Activated CD4-positive, alpha-beta T cell treated with anti-CD3 and anti-CD28 coated beads, Interleukin-2, Interleukin-4, amounts not matched to agents 100 ng/mL and 50 ng/mL, durations not matched to agents 16 hours and 8 hours (primary cell): ENCODE data around the gene SPATA6.
"Not testable (repeated sequence)": the region's sequence is repeated elsewhere in the genome, so short reads cannot be mapped to it uniquely, and the experiment has no call there.

Experiments
- DNase-seq: peaks from one replicate; pipeline ENCODE4 v3.0.0-alpha.2; 2020; ENCODE audit warnings: low spot score

Gene SPATA6

DNA sequence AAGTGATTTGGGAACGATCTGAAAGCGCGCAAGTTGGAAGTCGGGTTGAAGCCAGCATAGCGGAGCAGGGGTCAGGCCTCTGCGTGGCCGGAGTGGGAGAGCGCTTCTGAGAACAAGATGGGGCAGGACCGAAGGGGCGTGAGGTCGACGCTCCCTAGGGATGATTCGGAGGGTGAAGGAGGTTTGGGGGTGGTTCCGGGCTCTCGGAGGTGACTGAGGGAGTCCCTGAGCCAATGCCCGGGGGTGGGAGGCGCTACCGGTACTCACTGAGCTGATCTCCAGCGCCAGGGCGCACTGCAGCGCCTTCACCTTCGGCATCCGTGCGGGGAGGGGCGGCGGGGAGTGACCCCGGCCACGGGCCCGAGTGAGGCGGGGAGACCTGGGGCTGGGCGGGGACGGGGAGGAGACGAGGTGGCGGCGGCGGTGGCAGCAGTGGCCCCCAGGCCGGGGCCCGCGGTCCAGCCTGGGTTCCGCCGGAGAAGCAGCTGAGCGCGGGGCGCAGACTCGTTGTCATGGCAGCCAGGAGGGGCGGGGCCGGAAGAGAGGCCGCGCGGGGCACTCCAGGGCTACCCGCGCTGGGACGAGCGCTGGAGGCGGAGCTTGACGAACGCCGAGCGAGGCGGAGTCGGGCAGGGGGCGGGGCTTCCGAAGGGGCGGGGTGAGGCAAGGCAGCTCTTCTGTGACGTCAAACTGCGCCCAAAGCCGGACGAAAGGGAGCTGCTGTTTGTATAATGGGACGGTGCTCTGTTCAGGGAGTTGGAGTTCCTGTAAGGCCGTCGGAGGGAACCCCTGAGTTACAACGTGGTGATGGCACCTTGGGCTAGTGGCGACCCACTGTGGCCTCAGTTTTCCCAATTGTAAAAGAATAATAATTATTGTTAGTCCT, at the start of gene SPATA6:
TSS of gene SPATA6 (minus strand) at position 514 of the 886 bp plus-strand sequence. CDS start at position 318, 196 bp downstream.
- DNase-seq = peak; percentile 96

DNA sequence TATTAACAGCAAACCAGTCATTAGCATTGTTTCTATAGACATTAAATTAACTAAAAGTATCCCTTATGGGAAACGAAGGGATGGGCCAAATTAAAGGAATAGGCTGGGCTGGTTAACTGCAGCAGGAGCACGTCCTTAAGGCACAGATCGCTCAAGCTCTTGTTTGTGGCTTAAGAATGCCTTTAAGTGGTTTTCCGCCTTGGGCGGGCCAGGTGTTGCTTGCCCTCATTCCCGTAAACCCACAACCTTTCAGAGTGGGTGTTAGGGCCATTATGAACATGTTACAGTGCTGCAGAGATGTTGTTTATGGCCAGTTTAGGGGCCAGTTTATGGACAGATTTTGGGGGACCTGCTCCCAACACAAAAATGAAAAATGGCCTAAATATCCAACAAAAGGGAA, 47.9 kb upstream of the SPATA6 start:
- not testable (repeated sequence) for DNase-seq

DNA sequence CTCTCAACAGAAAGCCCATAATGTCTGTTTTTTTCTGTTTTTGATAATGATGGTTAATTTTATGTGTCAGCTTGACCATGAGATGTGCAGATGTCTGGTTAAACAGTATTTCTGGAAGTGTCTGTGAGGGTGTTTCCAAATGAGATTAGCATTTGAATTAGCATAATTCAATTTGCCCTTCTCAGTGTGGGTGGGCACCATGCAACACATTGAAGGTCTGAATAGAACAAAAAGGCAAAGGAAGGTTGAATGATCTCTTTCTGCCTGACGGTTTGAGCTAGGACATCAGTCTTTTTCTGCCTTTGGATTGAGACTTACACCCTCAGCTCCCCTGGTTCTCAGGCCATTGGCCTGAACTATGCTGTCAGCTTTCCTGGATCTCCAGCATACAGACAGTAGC, 34.9 kb upstream of the SPATA6 start:
- no peak for DNase-seq

DNA sequence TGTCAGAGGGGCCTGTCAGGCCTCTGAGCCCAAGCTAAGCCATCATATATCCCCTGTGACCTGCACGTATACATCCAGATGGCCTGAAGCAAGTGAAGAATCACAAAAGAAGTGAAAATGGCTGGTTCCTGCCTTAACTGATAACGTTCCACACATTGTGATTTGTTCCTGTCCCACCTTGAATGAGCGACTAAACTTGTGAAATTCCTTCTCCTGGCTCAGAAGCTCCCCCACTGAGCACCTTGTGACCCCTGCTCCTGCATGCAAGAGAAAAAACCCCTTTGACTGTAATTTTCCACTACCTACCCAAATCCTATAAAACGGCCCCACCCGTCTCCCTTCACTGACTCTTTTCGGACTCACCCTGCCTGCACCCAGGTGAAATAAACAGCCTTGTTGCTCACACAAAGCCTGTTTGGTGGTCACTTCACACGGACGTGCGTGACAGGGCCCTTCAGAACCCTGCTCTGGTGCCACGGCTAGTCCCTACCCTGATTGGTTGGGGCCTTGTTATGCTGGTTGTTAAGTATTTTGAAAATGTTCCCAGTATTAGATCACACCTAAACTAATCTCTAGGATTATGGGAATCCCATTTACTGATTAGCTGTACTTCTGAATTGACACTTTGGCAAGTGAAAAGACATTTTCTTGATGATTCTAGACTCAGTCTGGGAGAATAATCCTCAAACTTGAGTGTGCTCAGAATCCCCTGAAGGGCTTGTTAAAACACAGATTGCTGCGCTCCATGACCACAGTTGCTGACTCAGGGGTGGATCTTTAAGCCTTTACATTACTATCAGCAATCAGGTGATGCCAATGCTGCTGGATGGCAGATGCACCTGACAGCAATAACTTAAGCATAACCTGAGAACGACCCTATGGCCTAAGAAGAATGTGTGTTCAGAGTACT, 28.8 kb upstream of the SPATA6 start:
- no peak for DNase-seq

DNA sequence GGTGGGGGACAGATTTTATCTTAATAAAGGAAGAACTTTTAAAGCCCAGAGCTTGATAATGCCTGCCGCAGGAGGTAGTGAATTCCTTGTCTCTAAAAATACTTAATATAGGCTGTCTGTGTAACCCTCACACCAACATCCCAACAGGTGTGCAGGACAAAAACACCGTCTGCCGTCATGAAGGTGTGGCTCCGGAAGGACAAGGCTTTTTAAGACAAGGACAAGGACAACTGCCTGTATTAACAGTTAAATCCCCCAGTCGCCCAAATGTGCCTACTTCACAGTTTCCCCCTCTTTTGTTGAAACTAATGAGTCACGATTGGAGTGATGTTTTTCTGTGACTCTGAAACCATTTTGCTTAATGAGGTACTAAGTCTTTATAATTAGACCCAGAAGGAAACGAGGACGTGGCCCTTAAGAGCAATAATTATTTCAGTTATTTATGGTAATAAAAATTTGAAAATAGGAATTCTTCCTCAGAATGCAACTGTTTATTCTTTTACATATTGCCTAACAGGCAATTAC, 27.3 kb upstream of the SPATA6 start:
- no peak for DNase-seq

DNA sequence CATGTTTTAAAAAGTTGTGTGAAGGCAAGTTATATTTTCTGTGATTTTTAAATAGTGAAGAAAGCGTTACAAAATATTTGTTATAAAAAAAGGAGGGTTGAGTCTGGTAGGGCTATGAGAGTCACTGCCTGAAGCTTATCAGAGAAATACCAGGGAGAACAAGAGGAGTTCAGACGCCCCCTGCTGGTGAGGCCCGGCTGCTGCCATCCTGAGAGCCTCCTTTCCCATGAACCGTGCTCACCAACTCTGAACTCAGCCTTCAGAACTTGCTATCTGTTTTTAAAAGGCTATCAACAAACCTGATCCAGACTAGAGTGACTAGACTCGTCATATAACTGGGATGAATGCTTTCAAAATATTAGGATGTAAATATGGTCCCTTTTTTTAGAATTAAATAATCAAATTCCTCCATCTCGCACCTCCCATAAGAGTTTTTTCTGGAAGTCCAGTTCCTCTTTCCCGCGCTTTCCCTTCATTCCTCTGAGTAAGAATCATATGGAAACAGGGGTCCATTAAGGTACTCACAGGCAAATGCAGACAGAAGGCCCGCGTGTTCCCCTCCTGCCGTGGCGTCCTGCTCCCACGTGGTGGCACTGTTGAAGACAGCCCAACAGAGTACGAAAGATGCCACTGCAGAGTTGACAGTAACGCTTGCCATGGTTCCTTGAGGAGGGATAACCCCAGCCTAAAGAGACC, 26.2 kb upstream of the SPATA6 start:
- peak; percentile 67 for DNase-seq

DNA sequence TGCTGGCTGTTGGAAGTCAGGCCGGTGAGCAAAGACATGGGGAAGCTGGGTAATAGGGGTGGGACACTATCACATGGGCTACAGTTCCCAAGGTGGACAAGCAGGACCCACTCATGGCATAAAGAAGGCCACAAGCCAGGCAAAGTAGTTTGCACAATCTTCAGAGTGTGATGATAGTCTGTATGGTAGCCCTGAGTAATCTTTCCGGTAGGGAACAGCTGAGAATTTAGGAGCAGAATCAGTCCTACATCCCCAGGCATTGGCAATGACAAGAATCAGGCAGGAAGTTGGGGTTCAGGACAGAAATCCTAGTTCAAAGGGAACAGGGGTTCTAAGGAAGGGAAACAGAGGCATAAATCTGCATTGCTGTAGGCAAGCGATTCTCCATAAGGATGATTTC, 23.9 kb upstream of the SPATA6 start:
- no peak for DNase-seq

DNA sequence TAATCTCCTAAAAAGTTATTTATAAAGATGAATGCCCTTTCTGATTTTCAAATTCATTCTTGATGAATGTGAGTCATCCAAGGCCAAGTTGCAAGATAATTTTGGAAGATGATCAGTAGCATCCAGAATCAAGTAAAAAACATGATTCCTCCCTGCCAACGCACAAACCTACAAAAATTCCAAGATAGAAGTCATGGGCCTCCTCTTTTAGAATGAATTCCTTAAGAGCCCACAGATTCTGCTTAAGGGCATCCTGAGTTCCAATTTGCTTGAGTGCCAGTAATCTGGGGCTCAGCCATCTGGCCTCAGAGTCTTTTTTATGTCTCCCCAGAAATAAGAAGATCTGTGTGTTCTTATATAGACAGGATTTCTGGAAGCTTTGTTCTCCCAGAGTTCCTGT, 23.2 kb upstream of the SPATA6 start:
- no peak for DNase-seq

DNA sequence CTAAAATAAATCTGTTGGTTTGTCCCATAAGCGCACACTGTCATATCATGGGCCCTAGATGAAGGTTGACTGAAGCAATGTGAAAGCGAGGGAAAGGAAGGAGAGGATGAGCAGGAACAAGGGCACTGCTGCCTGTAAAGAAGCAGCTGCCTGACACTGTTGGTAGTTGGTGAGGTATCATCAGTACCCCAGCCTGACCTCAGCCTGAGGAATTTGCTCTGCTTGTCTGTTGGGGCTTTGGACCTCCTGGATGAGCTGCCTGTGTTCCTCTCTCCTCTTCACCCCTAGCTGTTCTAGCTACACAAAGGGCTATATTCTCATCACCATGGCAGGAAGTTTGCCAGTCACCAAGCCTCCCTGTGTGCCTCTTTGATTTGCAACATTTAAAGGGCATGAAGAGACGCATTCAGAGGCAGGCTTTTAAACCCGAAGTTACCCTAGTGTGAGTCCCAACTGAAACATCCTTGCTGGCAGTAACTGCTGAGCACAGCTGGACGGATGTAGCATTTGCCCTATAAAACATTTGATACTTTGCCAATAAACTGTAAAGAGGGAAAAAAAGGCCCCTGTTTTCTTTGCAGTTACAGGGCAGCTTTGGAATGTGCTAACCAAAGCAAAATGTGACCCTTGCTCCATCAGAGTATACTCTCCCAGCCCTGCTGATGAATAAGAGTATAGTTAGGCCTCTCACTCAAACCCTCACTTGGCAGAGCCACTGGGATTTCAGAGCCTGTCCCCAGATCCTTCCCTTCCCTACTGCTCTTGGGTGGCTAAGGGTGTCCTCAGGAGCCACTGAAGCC, 22.2 kb upstream of the SPATA6 start:
- no peak for DNase-seq

DNA sequence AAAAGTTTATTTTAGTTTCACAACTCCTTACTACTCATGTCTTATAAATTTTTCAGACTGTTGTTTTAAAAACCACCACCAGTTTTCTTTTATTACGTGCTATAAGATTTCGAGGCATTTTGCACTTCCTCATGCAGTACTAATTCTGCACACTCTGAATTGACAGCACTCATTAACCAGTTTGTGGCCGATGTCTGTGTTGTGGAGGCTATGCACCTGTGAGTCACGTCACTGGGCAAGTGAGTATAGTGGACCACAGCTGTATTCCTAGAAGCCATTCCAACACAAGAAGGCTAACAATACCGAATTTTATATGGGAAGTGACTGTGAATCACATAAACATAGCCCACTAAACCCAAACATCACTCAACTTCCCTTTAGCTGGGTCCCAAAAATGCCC, 21.0 kb upstream of the SPATA6 start:
- no peak for DNase-seq

DNA sequence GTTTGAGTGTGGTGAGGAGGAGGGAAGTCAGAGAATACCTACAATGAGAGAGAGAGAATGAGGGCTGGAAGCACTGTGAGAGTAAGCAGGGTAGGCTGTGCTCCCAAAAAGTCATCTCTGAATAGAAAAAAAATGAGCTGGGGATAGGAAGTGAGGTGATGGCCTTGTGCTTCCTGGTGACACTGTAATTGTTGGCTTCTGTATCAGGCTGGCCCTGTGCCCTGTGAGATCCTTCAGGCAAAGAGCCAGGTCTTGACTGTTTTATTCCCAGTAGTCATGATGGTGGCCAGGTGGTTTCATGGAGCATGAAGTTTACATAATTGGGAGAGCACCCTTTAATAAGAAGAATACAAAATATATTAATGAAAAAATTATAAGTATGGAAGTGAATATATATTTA, 20.4 kb upstream of the SPATA6 start:
- DNase-seq = no peak

DNA sequence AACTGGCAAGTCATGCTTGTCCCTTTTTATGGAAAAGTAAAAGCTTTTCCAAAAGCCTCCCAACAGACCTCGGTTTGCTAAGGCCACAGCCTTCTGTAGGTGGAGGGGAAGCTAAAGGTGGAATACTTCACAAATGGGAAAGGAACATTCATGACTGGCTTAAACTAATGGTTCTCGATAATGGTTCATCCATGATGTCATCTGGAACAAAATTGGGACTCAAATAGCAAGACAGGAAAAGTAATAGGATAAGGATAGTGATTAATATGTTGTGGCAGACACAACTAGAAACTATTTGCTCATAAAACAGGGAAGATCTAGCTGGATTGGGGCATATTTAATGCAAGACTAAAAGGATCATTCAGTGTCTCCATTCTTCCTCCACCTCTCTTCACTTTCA, 16.7 kb upstream of the SPATA6 start:
- no peak for DNase-seq

DNA sequence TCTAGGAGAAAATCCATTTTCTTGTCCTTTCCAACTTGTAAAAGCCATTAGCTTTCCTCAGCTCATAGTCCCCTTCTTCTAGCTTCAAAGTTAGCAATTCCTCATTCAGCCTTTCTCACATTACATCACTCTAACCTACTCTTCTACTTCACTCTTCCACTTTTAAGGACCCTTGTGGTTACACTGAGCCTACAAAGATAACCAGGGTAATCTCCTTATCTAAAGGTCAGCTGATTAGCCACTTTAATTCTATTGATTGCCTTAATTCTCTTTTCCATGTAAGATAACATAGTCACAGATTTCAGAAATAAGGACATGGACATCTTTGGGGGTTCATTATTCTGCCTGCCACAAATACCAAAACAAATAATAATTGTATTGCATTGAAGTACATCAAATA, 8.5 kb upstream of the SPATA6 start:
- DNase-seq = no peak

DNA sequence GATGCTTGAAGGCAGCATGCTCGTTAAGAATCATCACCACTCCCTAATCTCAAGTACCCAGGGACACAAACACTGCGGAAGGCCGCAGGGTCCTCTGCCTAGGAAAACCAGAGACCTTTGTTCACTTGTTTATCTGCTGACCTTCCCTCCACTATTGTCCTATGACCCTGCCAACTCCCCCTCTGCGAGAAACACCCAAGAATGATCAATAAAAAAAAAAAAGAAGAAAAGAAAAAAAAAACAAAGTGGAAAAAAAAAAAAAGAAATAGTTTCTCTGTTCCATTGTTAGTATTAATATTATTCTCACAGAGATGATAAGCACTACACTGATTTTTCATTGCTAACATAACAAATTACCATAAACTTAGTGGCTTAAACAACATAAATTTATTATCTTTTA, 8.0 kb upstream of the SPATA6 start:
- DNase-seq = not testable (repeated sequence)

DNA sequence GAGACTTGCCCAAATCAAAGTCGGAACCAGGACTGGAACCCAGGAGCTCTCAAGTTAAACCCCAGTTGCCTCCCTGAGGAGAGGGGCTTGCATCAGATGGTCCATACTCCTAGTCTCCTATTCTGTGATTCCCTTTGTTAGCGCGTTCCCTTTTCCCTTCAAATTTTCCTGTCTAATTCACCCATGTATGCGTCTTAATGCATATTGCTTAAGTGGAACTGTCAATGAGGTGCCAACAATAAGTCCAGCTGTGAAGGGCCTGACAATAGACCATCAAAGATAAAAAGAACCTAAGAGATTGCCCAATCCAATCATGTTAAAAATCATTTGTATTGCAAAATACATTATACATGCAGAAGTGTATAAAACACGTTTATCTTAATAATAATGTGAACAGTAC, 634 bp upstream of the SPATA6 start:
- DNase-seq = no peak

DNA sequence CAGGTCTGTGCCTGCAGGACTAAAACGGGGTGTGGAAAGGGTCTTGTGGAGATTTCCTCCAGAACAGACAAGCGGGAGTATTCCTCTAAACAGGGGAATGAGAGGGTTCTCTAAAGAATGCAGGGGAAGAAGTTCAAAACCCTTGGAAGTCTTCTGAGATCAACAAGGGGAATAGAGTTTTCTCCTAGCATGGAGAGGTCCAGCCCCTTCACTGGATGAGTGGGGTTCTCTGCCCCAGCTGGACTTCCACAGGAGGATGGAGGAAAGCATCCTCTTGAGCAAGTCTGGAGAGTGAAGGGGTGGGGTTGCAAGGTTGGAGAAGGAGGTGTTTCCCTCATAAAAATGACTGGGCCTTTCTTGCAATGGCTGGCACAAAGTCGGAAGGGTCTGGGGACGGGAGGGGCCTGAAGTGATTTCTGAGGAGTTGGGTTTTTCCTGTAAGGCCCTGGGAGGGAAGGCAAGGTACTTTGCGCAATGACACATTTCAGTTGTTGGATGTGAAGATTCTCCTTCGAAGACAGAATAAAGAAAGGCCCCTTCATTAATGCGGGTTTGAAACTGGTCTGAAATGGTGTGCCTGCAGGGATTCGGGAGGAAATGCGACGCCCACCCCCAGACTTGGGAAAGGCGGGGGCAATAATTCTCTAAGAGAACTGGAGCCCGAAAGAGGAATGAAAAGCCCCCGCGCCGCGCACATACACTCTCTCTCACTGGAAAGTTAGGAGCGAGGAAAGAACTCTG, 884 bp downstream of the SPATA6 start:
- no peak for DNase-seq

DNA sequence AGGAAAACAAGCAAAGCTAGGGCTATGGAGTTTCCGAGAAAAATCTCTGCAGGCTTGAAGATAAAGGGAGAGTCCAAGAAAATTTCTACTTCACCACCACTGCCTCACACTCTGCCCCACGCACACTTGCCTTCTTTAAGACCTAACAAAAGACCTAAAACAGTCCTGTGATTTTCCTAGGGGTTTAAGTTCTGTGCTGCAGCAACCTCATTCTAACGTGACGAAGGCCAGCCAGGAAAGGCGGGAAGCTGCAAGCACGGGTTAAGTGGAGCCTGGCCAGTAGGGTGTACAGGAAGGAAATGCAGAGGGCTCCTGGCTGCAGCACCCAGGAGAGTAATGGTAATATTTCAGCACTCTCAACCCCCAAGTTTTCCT, 1.5 kb downstream of the SPATA6 start:
- DNase-seq = no peak

DNA sequence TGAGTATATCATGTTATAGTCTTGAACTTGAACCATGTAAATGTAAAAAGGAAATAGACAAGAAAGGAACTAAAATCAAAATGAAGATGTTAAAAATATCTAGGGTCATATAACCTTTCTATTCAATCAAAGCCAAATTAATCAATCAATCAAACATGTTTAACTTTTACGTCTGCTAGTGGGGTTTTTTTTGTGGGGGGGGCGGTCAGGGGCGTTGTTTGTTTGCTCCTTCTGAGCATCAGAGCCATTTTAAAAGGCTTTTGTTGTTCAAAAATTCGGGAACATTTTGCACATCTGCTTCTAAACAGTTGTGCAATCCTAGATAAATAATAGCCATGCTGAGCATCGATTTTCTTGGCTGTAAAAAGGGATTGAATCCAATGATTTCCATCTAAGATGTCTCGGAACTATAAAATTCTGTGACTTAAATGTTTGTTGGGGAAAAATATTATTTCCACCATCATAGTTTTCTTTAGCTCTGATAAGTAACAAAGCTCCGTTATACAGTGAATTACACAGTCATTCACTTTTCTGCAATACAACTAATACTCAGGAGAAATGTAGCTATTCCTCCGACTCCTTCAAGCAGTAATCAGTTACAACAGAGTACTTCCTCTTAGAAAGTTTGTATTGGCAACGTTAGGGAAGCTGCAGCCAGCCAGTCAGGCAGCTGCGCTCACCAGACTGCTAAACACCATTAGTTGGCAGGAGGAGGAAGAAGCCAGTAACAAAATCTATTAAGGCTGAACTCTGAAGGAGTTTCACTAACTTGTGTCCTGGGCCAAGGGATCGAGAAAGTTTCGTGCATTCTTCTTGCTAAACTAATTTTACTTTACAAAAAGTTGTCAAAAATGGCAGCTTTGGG, 2.2 kb downstream of the SPATA6 start:
- no peak for DNase-seq

DNA sequence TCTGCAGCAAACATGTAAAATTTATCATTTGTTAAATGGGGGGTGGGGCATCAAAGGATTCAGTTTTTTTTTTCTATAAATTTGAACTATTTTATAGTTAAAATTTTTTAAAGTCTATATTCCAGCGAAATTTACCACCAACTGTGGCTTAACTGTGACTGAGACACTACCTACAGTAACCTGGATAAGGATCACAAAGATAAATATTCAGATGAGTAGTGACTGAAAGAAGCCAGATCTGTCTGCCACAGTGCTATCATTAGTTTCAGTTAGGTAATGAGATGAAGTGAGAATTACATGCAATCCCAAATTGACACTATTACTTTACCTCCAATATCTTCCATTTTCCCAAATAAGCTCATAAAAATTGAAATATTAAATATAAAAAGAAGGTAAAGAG, 5.4 kb downstream of the SPATA6 start:
- DNase-seq = no peak
